ACC112 (cell line): ENCODE results near the gene OR3A1.
"Not testable (repeated sequence)": the region's sequence is repeated elsewhere in the genome, so short reads cannot be mapped to it uniquely, and the experiment has no call there.

Source experiments
- H2AFZ ChIP-seq: fragments of 200-600 bp; sonication (generic); one replicate; pipeline ENCODE4 v1.6.0; 2017; ENCODE audit warnings: antibody characterized with exemption, low read length; ENCODE audit not compliant: unreplicated experiment
- H3K27ac ChIP-seq: fragments of 200-600 bp; sonication (generic); 2 replicates; pipeline ENCODE4 v1.5.1; 2014; ENCODE audit warnings: low read depth, mild to moderate bottlenecking, antibody characterized with exemption, low read length, moderate library complexity
- H3K27me3 ChIP-seq: fragments of 200-600 bp; sonication (generic); 2 replicates; pipeline ENCODE4 v1.6.1; 2014; ENCODE audit warnings: mild to moderate bottlenecking, antibody characterized with exemption, low read length, moderate library complexity, mixed read lengths; ENCODE audit not compliant: insufficient read depth
- H3K36me3 ChIP-seq: fragments of 200-600 bp; sonication (generic); 2 replicates; pipeline ENCODE4 v1.6.1; 2016; ENCODE audit warnings: mild to moderate bottlenecking, antibody characterized with exemption, low read length, moderate library complexity, mixed read lengths; ENCODE audit not compliant: insufficient read depth
- H3K4me1 ChIP-seq: fragments of 200-600 bp; sonication (generic); one replicate; pipeline ENCODE4 v1.6.1; 2016; ENCODE audit warnings: low read length, mixed read lengths; ENCODE audit not compliant: insufficient read depth, unreplicated experiment, control insufficient read depth
- H3K4me3 ChIP-seq: fragments of 200-600 bp; sonication (generic); 2 replicates; pipeline ENCODE4 v1.5.1; 2014; ENCODE audit warnings: mild to moderate bottlenecking, low read depth, low read length
- H3K79me2 ChIP-seq: fragments of 200-600 bp; sonication (generic); one replicate; pipeline ENCODE4 v1.6.0; 2016; ENCODE audit warnings: low read length; ENCODE audit not compliant: control insufficient read depth, unreplicated experiment, insufficient read depth

The OR3A1 gene

GRCh38 chr17:3260600-3260999 lies 37.6 kb downstream of the OR3A1 start:
- no peaks in the 10 kb centered on the region for H3K36me3 ChIP-seq
- no peak overlapping the region for H3K27ac ChIP-seq
- no peak overlapping the region for H2AFZ ChIP-seq
- H3K4me1 ChIP-seq: no peaks in the 10 kb centered on the region
- H3K27me3 ChIP-seq: peaks cover 4% of the 10 kb centered on the region; the same call in 1 of the 2 replicates
- no peaks in the 10 kb centered on the region for H3K79me2 ChIP-seq
- H3K4me3 ChIP-seq: no peak overlapping the region

DNA sequence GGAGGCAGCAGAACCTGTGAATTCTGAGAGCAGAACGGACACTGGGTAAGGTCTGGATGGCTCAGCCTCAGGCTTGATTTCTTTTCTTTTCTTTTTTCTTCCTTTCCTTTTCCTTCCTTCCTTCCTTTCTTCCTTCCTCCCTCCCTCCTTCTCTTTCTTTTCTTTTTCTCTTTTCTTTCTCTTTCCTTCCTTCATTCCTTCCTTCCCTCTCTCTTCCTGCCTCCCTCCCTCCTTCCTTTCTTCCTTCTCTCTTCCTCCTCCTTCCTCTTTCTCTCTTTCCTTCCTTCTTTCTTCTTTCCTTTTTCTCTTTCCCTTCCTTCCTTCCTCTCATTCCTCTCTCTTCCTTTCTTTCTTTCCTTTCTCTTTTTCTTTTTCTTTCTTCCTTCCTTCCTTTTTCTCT lies 38.0 kb downstream of the OR3A1 start:
- Histone ChIP-seq H3K36me3 (no peaks in the 10 kb centered on the region), H2AFZ (no peak overlapping the region), H3K27me3 (peaks cover 4% of the 10 kb centered on the region; the same call in 1 of the 2 replicates), H3K4me3 (no peak overlapping the region), H3K79me2 (no peaks in the 10 kb centered on the region), H3K4me1 (no peaks in the 10 kb centered on the region), H3K27ac (no peak overlapping the region)

DNA sequence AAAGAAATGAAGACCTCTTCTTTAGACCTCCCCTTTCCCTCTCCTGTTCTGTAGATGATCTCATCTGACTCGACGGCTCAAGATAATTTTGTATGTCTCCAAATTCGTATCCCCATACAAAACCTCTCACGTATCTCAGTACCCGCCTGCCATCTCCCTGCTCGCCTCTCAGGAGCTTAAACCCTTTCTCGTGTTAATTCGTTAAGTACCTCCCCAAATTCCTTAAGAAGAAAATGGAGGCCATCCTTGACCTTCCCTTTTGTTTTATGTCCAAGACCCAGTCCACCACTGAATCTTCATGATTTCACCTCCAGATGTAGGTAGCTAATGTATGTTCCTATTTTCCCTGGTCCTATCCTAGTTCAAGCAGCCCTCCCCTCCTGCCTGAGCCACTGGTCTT lies 41.6 kb downstream of the OR3A1 start:
- H3K27me3 ChIP-seq: no peaks in the 10 kb centered on the region; the same call in 1 of the 2 replicates
- H3K36me3 ChIP-seq: no peaks in the 10 kb centered on the region
- no peak overlapping the region for H2AFZ ChIP-seq
- no peak overlapping the region for H3K4me3 ChIP-seq
- H3K27ac ChIP-seq: no peak overlapping the region
- H3K4me1 ChIP-seq: no peaks in the 10 kb centered on the region
- H3K79me2 ChIP-seq: no peaks in the 10 kb centered on the region

- not testable (repeated sequence) for H3K27ac ChIP-seq, H3K4me1 ChIP-seq, H3K79me2 ChIP-seq, H3K27me3 ChIP-seq, H2AFZ ChIP-seq, H3K36me3 ChIP-seq, H3K4me3 ChIP-seq
Measured at GRCh38 chr17:3249013-3249412, 49.1 kb downstream of the OR3A1 start.

DNA sequence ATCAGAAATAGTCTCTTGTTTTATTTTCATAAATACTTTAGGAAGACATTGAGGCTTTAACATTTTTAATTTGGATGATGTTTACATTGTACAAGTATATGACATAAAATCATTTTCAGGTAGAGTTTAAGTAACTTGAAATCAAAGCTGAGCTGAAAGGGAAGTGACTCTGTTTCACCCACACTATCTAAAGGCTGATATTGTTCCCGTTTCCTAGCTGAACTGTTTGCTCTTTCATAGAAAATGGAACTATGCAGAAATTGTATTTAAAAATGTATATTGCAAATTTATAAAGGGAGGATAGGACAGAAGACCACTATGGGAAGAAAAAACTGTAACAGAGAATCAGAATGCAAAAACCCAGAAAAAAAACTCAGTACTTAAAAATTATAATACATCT lies 53.3 kb downstream of the OR3A1 start:
- not testable (repeated sequence) for H3K27ac ChIP-seq, H3K4me1 ChIP-seq, H3K79me2 ChIP-seq, H3K27me3 ChIP-seq, H2AFZ ChIP-seq, H3K36me3 ChIP-seq, H3K4me3 ChIP-seq

- not testable (repeated sequence) for H3K79me2 ChIP-seq, H3K27ac ChIP-seq, H2AFZ ChIP-seq, H3K4me3 ChIP-seq, H3K4me1 ChIP-seq, H3K27me3 ChIP-seq, H3K36me3 ChIP-seq
Measured at GRCh38 chr17:3241044-3241443, 57.1 kb downstream of the OR3A1 start.
